Inflammatory macrophage treated with lipopolysaccharide for 1 hour (primary cell): ENCODE measurements around the gene GPER1.

Experiments
- DNase-seq, 2 donors: peaks; one replicate each; pipeline ENCODE4 v3.0.0-alpha.2; 2020 to 2022

Gene GPER1

DNA sequence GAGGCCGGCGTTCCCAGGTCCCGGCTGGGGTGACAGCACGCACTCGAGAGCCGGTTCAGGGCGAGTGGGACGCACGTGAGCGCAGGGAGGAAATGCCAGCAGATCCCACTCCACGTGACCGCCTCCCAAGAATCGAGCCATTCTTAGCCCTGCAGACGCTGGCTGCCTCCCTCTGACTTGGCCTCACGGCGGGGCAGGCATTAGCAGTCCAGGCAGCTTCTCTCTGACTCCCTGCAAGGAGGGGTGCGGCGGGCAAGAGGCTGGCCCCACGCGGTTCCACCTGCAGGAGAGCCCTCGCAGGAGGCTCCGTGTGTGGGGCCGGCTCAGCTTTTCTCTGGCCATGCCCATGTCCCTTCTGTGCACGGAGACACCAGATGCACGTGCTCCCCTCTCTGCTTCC, 33.5 kb upstream of the GPER1 start:
- no peak for DNase-seq

DNA sequence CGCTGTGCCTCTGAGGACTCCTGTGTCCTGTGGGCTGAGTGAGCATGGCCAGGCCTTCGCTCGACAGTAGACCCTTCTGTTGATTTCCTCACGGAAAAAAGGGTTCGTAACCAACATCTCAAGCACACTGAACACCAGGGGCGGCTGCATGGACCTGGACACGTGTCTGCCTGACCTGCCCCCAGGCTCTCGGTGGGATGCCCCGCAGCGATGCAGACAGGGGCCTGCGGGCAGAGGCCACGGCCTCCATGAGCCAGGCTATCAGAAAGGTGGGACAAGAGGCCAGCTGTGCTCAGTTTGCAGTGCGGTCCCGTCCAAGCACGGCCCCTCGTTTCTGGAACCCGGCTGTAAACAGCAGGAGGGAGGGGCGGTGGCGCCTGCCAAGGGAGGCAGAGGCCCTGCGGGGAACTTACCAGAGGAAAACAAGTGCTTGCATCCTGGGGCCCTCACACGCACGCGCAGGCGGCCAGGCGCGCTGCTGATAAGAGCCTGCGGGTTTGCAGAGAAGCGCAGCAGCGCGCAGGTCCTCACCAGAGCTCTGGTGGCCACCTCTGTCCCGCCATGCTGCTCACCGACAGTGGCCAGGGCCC, 33.0 kb upstream of the GPER1 start:
- no peak for DNase-seq

DNA sequence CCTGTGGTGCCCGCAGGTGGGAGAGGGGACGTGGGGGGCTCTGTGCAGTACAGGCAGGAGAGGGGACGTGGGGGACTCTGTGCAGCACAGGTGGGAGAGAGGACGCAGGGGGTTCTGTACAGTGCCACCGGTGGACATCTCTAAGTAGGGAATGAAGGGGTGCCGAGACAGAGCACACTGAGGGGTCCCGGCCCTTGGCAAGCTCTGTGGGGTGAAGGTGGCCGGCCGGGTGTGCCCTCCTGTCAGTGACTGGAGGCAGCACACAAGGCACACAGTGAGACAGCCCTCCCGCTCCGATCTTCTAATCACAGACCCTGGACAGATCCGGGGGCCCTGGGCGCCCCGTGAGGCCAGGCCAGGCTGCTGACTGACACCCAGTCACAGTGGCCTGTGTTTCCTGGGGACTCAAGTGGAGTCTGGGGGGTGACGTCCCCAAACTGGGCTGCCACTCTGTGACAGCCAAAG, 32.4 kb upstream of the GPER1 start:
- DNase-seq = no peak

DNA sequence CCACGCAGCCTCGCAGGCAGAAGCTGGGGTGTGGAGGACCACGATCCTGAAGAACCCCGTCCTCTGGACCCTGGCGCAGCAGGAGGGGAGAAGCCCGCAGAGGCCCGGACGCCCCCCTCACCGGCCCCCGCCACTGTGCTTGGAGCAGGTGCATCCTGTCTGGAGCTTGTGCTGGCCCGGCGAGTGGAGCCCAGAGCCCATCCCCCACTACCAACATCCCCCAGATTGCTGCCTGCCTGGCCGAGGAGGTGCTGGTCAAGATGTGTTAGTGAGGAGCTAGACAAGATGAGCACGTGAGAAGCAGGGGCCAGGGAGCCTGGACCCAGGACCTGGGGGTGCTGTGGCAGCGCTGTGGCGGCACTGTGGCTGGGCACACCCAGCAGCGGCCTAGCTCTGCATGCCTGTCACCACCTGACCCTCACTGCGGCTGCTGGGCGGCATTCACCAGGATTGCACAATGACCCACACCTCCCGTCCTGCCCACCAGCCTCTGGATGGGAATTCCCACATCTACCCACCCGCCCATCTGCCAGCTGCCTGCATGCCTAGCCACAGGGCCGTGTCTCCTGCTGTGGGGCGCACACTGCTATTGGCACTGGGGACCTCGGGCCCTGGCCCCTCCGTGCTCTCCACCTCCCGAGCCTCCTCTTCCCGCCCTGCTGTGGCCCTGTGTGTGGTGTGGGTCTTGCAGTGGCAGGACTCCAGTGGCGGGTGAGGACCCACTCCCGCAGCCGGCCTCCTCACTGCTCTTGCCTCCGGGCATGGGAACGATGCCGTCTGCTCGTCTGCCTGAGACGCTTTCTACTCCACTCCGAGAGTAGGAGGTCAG, 31.7 kb upstream of the GPER1 start:
- peak; percentile 24 to 79 for DNase-seq

DNA sequence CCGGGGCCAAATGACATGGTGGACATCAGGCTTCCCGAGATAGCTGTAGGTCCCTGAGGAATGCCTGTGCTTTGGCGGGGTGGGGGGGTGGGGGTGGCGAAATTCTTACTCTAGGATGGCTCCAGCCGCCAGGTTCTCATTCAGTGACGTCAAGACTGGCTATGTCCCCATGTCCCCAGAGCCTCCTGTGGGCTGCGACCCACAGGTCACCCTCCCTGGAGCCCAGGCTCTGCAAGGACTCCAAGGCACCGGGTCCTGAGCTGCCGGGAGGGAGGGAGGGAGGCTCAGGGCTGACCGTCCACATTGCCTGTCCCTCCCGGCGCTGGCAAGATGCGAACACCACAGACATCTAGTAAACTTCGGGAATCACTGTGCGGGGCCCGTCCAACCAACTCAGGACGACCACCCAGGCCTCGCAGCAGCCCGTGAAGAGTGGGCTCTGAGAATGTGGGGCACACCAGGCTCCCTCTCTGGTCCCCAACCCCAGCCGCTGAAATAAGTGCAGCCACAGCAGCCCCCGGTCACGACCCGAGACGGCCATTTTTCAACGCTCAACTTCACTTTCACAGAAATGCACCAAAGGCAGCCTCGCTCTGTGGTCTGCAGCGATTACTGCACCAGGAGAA, 31.0 kb upstream of the GPER1 start:
- no peak for DNase-seq

DNA sequence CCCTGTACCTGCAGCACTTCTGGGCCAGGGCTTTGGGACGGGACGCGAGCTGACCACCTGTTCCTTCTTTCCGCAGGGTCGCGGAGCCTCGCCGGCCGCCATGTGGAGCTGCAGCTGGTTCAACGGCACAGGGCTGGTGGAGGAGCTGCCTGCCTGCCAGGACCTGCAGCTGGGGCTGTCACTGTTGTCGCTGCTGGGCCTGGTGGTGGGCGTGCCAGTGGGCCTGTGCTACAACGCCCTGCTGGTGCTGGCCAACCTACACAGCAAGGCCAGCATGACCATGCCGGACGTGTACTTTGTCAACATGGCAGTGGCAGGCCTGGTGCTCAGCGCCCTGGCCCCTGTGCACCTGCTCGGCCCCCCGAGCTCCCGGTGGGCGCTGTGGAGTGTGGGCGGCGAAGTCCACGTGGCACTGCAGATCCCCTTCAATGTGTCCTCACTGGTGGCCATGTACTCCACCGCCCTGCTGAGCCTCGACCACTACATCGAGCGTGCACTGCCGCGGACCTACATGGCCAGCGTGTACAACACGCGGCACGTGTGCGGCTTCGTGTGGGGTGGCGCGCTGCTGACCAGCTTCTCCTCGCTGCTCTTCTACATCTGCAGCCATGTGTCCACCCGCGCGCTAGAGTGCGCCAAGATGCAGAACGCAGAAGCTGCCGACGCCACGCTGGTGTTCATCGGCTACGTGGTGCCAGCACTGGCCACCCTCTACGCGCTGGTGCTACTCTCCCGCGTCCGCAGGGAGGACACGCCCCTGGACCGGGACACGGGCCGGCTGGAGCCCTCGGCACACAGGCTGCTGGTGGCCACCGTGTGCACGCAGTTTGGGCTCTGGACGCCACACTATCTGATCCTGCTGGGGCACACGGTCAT, 30.3 kb upstream of the GPER1 start:
- DNase-seq = no peak

DNA sequence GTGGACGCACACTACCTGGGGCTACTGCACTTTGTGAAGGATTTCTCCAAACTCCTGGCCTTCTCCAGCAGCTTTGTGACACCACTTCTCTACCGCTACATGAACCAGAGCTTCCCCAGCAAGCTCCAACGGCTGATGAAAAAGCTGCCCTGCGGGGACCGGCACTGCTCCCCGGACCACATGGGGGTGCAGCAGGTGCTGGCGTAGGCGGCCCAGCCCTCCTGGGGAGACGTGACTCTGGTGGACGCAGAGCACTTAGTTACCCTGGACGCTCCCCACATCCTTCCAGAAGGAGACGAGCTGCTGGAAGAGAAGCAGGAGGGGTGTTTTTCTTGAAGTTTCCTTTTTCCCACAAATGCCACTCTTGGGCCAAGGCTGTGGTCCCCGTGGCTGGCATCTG, 29.6 kb upstream of the GPER1 start:
- no peak for DNase-seq

DNA sequence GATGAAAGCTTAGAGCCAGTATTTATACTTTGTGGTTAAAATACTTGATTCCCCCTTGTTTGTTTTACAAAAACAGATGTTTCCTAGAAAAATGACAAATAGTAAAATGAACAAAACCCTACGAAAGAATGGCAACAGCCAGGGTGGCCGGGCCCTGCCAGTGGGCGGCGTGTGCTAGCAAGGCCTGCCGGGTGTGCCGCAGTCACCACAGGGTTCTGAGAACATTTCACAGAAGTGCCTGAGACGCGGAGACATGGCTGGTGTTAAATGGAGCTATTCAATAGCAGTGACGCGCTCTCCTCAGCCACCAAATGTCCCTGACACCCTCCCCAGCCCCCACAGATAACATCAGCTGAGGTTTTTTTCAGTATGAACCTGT, 29.1 kb upstream of the GPER1 start:
- no peak for DNase-seq

DNA sequence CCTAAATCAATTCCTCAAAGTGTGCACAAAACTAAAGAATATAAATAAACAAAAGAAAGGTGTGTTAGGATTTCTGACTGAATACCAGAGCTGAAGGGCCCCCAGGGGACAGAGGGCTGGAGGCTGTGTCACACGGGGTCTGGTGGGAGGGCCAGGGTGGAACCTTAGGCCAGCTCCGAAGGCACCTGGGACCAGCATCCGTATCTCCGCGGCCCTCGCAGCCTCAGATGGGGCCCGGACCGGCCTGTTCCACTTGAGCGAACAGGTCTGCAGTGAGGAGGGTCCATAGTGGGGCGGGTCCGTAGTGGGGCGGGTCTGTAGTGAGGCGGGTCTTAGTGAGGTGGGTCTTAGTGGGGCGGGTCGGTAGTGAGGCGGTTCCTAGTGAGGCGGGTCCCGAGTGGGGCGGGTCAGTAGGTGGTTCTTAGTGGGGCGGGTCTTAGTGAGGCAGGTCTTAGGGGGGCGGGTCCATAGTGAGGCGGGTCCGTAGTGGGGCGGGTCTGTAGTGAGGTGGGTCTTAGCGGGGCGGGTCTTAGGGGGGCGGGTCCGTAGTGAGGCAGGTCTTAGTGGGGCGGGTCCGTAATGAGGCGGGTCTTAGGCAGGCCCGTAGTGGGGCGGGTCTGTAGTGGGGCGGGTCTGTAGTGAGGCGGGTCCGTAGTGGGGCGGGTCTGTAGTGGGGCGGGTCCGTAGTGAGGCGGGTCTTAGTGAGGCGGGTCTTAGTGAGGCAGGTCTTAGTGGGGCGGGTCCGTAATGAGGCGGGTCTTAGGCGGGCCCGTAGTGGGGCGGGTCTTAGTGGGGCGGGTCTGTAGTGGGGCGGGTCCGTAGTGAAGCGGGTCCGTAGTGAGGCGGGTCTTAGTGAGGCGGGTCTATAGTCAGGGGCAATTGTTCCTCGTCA, 28.5 kb upstream of the GPER1 start:
- DNase-seq = no peak

DNA sequence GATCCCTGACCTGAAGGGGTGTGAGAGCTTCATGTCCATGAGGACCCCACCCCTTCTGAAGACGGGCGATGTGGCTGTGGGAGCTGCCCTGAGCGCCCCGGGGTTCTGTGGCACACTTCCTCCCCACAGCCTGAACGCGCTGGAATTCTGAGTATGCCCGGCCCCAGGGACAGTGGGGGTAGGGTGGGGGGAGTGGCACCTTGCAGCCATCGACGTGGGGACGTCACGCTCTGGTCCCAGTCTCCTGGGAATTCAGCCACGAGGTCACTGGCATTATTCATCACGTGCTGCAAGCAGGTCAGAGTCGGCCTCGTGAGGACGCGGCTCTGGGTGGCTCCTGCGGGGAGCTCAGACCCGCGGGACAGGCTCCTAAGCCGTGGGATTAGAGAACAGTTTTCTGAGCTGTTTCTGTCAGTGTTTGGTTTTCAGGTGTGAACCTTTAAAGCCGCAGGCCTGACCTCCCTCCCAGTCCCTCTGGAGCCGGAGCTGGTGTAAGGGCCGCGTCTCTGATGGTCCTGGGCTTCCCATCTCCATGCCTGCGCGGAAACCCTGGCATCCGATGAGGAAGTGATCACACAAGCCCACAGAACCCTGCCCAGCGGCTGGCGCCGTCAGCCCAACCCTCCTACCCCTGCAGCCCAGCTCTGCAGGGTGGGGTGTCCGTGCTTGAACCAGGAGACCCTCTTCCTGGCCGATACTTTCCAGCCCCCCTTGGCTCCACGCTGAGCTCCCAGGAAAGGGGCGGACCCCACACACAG, 27.4 kb upstream of the GPER1 start:
- peak in 1 of 2 donors; percentile 24 for DNase-seq

DNA sequence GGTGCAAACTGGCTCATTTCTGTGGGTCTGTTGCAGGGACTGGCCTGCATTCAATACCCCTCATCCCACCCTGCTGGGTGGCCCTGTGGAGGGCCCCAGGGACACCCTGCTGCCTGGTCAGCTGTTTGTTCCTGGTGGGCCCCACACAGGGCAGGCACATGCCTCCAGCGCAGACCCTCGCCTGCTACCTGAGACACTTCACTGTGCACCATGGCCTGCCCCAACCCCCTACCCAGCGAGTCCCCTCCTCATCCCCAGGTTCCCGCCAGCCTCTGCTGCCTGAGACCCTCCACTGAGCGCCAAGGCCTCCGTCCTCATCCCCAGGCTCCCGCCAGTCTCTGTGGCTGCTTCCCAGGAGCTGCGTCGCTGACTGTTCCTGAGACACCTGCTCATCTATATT, 26.7 kb upstream of the GPER1 start:
- no peak for DNase-seq

DNA sequence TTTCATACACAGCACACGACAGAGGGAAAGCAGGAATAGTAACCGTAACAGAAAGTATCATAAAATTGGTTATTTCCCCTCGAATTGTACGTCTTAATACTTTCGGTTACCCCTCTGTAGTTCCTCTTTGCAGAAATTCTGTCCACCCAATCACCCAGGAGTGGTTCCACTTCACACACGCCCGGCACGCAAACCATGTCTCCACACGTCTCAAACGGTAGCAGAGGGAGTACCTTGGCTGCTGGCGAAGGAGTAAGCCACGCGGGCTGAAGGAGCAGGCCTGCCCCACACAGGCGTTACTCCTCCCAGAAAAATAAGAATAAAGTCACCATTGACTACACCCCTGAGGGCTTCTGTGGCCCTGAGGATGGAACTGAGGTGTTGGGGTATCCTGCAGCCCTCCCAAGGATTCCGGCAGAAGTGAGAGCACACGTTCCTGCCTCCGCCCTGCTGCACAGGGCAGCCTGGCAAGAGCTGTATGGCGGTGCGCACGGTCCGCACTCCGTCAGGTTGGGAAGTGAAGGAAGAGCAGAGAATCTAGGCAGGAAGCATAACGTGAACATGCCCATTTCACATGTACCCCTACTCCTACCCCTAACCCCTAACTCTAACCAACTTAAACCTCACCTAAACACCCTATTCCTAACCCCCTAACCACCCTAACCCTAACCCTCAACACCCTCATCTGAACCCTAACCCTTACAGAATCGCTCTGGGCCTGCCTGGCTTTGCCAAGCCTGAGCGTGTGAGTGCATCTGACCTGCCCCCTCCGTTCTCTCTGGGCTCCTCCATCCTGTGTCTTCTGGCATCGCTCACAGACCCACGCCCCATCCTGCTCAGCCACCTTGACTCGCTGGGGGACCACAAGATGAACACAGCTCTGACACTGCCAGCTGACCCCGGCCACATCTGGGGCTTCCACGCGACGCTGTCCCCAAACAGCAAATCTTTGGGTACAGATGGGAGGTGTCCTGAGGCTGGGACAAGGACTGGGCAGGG, 25.3 kb upstream of the GPER1 start:
- peak; percentile 47 to 53 for DNase-seq

DNA sequence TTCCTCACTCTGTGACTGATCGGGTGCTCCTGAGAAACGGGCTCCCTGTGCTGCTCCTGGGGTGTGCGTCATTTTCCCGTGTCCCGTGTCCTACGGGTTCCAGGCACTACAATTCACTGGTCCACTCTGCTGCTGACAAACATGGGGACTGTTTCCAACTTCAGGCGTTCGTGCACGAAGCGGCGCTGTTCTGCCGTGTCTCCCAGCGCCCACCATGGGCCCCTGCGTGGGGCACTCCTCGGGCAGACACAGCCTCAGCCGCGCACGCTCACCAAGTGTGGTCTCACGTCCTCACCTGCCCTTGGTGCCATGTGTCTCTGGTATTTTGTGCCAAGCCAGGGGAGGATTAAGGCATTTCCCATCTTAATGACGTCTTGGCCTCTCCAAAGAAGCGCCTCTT, 24.6 kb upstream of the GPER1 start:
- DNase-seq = no peak

DNA sequence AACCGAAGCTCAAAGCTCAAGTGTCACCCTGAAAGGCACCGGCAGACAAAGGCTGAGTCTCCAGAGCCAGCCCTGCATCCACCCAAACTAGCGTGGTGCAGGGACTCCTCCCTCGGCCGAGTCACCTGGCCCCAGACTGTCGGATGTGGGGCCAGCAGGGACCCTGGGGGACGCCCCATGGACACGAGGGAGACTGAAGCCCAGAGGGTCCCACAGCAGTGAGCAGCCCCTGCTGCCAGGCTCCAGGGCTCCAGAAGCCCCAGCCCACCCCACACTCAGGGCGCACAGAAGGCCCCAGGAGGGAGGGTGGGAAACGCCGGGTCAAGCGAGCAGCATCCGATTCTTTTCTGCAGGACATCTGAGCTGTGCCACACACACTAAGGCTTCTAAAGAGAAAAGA, 23.3 kb upstream of the GPER1 start:
- DNase-seq = no peak

DNA sequence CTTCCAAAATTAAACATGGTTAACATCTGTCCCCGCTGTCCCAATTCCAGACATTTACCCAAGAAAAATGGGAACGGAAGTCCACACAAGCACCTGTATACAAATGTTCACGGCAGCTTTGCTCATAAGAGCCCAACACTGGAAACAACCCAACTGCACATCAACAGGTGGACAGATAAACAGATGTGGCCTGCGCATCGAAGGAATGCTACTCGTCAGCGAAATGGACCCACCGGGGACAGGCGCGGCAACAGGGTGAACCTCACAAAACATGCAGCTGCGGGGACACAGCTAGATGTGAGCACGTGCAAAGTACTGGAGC, 22.7 kb upstream of the GPER1 start:
- no peak for DNase-seq

DNA sequence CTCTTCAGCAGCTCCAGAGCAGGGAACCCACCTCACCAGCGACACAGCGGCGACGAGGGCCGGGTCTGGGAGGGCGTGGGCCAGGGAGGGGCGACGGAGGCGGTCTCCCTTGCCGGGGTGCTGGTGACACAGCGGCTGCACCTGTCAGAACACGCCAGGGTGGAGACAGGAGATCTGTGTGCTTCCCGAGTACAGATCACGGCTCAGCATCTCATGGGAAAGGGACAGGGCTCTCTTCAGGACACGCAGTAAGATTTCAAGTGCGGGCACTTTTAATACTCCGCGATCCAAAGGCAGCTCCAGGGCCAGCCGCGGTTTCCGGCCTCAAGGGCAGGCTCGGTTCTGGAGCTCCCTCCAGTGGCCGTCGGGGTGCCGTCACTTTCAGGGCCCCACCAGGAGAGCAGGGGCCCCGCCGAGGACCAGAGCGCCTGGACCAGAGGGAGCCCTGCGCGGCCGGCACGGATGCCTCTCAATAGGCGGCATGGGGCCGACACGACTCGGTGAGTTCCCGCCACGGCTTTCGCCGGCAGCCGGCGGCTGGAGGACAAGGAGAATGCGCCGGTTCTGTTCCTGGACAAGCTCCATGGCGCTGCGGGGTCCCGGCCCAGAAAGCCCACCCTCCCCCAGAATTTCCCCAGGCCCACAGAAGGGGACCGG, 22.2 kb upstream of the GPER1 start:
- peak; percentile 54 to 90 for DNase-seq

DNA sequence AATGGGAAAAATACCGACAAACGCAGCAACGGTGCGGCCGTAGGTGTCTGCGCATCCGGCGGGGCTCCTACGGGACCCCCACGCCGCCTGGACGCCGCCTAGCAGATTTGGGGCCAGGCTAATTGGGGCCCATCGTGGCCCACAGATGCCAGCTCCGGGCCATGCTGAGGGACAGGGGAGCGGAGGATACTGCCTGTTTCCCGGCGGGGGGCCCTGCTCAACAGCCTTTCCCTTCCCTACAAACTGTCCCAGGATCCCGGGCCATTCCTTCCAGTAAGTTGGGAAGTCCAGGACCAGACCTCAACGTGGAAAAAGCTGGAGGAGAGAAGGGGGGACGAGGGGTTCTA, 21.7 kb upstream of the GPER1 start:
- DNase-seq = no peak

DNA sequence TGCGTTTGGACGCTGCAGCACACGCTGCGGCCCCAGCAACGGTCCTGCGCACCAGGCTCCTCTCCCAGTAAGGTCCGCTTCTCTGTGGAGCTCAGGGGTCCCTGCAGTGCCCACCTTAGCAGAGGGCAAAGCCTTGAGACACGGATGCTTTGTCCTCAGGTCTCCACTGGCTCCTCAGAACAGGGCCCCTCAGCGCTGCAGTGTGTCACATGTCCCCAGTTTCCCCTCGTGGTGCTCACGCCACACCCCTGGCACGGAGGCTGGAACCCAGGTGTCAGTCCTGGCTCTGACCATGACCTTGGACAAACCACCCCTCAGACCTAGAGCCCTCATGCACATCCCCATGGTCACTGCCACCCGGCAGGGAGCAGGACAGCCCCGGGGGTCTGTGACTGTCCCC, 19.9 kb upstream of the GPER1 start:
- no peak for DNase-seq

DNA sequence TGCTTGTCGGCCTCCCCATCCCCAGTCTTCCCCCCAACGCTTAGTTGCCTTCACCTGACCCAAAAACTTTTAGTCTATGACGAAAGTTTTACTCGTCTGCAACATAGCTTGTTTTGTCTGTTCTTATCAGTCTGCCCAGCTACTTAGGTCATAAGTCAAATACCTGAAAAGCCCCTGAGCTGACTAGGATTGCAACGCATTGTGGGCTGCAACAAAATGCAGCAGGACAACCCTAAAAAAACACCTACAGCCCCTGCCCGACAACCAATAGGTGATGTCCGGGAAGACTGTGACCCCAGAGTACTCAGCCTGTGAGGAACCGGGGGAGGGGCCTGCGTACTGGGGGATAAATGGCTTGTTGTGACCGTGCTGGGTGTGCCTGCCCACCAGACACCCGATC, 19.3 kb upstream of the GPER1 start:
- no peak for DNase-seq

DNA sequence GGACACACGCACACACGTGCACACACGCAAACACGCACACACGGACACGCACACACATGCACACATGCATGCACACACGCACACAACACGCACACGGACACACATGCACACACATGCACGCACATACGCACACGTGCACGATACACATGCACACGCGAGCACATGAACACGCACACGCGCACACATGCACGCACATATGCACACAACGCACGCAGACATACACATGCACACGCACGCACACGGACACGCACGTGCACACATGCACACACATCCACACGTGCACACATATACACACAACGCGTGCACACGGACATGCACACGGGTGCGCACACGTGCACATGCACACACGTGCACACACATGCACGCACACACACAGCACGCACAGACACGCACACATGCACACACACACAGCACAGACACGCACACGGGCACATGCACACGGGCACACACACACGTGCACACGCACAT, 17.3 kb upstream of the GPER1 start:
- no peak for DNase-seq
